ENCODE data around the gene BDNF. TPM values are rescaled to one million over a fixed set of nuclear protein-coding genes. Genes with fewer than 3 reads are reported as not detected.
"Not testable (repeated sequence)": the region's sequence is repeated elsewhere in the genome, so short reads cannot be mapped to it uniquely, and the experiment has no call there.

BDNF gene
- total RNA-seq, 1 experiment from 2014 or later: 0.66 TPM

- no peak for DNase-seq (ENCODE audit: low read depth, low spot score)
- in situ Hi-C loops (cut with HindIII; ENCODE audit: low pct_unique_long_range_greater_than_20kb, low sequenced_read_pairs): no loop called here
These were observed 54.0 kb downstream of the BDNF start for GRCh38 chr11:27646051-27646818.

- in situ Hi-C loops (cut with HindIII; ENCODE audit: low pct_unique_long_range_greater_than_20kb, low sequenced_read_pairs): no loop called here
These were observed 57.3 kb downstream of the BDNF start for GRCh38 chr11:27642954-27643353.

GRCh38 chr11:27640954-27641353 lies 59.3 kb downstream of the BDNF start:
- in situ Hi-C loops (cut with HindIII; ENCODE audit: low pct_unique_long_range_greater_than_20kb, low sequenced_read_pairs): no loop called here
- no peak for DNase-seq (ENCODE audit: low read depth, low spot score)

More at GRCh38 chr11:27642954-27643353, 57.3 kb downstream of the BDNF start:
- DNase-seq (ENCODE audit: low read depth, low spot score): no peak

DNA sequence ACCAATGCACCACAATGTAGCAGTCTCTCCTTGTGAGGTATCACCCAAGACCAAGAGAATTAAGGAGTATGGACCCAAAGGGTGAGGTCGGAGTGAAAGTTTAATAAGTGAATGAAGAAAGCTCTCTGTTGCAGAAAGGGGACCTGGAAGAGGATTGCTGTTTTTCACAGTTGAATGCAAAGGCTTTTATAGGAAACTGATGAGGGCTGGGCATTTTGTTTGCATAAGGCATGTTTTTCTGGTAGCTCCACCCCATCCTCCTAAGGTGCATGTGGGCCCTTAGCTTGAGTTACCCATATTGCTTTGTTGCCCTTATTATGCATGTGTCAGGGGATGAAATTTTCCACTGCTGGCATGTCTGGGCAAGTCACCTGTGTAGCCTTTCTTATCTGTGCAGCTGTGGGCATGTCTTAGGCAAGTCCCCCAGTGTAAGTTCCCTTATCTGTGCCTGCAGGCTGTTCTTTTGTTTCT lies 64.7 kb downstream of the BDNF start:
- in situ Hi-C loops (cut with HindIII; ENCODE audit: low pct_unique_long_range_greater_than_20kb, low sequenced_read_pairs): no loop called here

DNA sequence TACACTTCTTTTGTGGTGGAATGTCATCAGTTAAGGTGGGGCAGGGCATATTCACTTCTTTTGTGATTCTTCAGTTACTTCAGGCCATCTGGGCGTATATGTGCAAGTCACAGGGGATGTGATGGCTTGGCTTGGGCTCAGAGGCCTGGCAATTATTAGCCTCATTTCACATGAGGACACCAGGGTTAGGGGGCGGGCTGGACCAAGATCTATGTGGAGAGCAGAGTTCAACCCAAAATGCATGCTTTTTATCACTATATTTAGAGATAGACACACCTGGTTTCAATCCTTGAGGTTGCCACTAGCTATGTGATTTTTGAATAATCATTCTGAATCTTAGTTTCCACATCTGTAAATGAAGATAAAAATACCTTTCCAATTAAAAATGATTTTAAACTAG lies 65.5 kb downstream of the BDNF start:
- DNase-seq (ENCODE audit: low read depth, low spot score); in situ Hi-C loops (cut with HindIII; ENCODE audit: low pct_unique_long_range_greater_than_20kb, low sequenced_read_pairs): not testable (repeated sequence)

More for the DNA sequence above, 64.7 kb downstream of the BDNF start:
- no peak for DNase-seq (ENCODE audit: low read depth, low spot score)

- in situ Hi-C loops (cut with HindIII; ENCODE audit: low pct_unique_long_range_greater_than_20kb, low sequenced_read_pairs); DNase-seq (ENCODE audit: low read depth, low spot score): not testable (repeated sequence)
These were observed 66.0 kb downstream of the BDNF start for GRCh38 chr11:27634282-27634681.

DNA sequence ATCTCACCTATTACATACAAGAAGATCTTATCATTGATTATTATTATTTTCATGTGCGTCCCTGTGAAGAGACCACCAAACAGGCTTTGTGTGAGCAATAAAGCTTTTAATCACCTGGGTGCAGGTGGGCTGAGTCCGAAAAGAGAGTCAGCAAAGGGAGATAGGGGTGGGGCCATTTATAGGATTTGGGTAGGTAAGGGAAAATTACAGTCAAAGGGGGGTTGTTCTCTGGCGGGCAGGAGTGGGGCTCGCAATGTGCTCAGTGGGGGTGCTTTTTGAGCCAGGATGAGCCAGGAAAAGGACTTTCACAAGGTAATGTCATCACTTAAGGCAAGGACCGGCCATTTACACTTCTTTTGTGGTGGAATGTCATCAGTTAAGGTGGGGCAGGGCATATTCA lies 71.2 kb downstream of the BDNF start:
- in situ Hi-C loops (cut with HindIII; ENCODE audit: low pct_unique_long_range_greater_than_20kb, low sequenced_read_pairs); DNase-seq (ENCODE audit: low read depth, low spot score): not testable (repeated sequence)

DNA sequence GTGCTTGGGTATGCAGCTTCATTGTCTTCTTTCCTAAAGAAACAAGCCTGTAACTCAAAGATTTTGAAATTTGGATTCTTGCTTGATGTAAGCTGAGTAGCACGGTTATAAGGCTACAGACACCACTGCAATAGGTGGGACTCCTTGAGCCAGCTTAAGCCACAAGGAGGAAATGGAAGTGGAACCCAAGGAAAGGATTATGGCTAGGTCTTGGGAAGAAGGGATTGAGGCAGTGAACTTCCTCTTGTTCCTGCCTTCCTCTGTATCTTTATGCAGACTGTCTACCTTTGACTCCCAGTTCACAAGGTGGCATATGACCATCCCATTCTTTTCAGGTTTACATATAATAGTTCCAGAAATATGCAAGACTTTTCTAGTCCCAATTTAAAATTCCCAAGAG lies 72.3 kb downstream of the BDNF start:
- in situ Hi-C loops (cut with HindIII; ENCODE audit: low pct_unique_long_range_greater_than_20kb, low sequenced_read_pairs): no loop called here

DNA sequence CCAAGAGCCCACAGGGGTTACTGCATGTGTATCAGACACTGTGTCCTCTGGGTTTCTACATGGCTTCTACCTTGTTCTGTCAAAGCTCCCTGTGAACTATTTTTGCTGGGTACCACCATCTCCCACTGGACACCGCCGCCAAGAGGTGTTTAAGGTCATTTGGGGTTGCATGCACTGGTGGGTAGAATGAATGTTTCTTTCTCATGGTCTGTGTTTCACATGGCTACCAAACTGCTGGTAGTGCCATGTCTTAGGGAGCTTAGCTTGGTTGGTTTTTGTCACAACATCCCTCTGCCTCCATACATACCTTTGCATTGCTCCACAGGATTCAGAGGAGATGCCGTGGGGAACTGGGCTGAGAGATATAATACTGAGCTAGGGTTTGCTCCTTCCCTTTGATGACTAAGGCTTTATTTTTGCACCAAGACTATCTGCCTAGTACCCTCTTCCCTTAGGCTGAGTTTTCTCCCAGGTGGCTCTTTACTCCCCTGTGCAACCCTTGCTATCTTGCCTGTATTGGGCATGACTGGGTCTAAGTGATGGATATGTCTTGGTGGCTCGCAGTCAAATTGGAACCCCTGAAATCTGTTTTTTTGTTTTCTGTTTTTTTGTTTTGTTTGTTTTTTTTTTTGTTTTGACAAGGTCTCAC lies 73.2 kb downstream of the BDNF start:
- DNase-seq (ENCODE audit: low read depth, low spot score): no peak
- in situ Hi-C loops (cut with HindIII; ENCODE audit: low pct_unique_long_range_greater_than_20kb, low sequenced_read_pairs): no loop called here

More for the DNA sequence above, 72.3 kb downstream of the BDNF start:
- no peak for DNase-seq (ENCODE audit: low read depth, low spot score)

DNA sequence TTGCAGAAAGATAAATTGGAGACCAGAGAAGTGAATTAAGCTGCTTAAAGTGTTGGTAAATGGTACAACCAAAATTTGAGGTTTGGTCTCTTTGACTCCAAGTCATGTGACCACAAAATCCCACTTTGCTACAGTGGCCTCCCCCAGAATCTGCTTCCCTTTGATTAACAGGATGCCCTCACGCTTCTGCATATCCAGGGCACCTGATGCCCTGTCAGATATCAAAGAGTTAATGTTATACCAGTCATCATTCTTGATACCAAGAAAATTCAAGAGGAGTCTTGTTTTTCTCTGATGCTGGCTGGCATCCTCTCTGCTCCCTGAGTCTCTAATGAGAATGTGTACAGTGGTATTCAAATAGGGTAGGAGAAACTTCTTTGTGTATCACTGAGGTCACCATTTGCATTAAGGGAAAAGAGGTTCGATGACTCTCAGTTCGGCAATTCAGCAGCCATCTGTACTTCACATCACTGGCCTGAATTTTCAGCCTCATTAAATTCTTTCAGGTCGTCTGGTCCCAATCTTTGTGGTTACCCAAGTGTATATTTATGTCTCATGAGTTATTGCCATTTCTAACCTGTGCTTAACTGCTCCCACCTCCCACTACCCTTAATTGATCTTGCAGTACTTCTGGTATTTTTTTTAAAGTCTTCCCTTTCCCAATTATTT lies 73.9 kb downstream of the BDNF start:
- DNase-seq (ENCODE audit: low read depth, low spot score): no peak
- in situ Hi-C loops (cut with HindIII; ENCODE audit: low pct_unique_long_range_greater_than_20kb, low sequenced_read_pairs): no loop called here

GRCh38 chr11:27625347-27625912 lies 74.8 kb downstream of the BDNF start:
- in situ Hi-C loops (cut with HindIII; ENCODE audit: low pct_unique_long_range_greater_than_20kb, low sequenced_read_pairs): no loop called here
- DNase-seq (ENCODE audit: low read depth, low spot score): no peak

GRCh38 chr11:27623945-27624523 lies 76.2 kb downstream of the BDNF start:
- no peak for DNase-seq (ENCODE audit: low read depth, low spot score)
- in situ Hi-C loops (cut with HindIII; ENCODE audit: low pct_unique_long_range_greater_than_20kb, low sequenced_read_pairs): no loop called here

- DNase-seq (ENCODE audit: low read depth, low spot score): no peak
- in situ Hi-C loops (cut with HindIII; ENCODE audit: low pct_unique_long_range_greater_than_20kb, low sequenced_read_pairs): no loop called here
These were observed 77.5 kb downstream of the BDNF start for GRCh38 chr11:27622541-27623300.

DNA sequence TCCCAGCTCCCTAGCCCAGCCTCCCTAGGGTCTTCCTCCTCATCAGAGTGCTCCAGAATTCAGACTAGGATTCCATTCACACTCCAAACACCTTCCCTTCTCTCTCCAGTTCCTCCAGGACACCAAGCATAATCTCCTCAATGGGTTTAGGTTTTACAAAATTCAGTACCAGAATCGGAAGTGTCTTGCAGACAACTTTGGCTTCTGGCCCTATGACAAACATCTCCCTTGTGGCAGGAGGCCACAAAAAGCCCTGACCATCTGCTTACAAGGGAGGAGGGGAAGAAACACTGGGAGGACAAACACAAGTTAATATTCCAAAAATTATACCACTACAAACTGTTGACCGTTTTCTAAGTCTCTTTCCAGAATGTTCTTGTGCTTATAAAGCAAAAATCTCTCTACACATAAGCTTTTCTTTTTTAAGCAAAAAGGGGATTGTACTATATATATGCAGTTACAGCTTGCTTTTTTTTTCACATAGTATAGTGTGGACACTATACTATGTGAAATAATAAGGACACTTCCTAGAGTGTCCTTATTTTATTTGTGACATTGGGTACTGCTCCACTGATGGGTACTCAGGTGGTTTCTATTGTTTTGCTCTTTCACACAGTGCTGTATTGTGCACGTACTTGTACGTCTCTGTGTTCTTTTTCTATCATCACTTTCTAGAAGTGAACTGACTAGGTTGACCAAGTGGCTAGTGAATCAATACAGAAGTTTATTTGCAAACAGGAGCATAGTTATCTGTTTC lies 78.7 kb downstream of the BDNF start:
- no peak for DNase-seq (ENCODE audit: low read depth, low spot score)
- in situ Hi-C loops (cut with HindIII; ENCODE audit: low pct_unique_long_range_greater_than_20kb, low sequenced_read_pairs): no loop called here

DNA sequence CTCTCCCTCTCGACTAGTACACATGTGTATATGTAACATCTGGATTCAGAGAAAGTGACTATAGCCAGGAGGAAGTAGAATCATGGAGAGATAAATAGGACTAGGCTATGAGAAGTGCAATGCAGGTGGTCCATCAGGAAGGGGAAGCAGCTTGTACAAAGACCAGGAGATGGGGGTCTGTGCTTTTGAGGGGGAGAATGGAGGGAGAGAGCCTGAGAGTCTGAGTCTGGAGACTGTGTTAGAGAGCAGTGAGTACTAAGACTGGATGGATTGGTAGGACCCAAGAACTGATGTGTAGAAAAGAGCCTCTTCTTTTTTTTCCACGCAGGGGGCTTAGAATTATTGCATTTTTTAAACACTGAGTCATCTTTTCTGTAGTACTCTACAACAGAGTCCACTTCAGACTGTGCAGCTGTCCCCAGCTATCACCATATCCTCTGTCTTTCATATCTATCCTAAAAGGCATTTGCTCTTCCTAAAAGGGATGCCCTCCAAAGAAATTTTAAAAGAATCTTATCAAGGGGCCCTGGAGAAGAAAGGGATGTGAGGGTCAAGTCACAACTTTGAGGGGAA lies 80.4 kb downstream of the BDNF start:
- DNase-seq (ENCODE audit: low read depth, low spot score): no peak

DNA sequence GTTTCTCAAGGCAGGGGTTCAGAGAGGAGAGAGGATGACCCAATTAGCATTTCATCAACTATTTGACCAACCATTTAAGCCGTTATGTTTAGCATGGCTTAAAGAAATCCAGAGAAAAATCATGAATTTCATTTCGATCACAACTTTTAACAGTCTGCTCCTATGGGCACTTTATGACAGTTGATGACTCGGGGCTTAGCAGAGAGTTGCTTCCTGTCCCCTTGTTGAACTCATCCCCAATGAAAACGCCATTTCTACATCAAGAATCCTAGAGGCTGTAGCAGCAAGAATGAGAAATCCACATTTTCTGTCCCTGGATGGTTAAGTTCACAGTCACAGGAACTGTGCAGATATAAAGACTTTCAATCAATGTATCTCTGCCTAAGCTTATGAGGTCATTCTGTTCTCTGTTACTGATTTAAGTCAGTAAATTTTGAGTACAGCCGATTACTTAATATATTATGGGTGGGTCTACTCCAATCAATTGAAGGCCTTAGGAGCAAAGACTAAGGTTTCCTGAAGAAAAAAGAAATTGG lies 81.1 kb downstream of the BDNF start:
- DNase-seq (ENCODE audit: low read depth, low spot score): no peak
- in situ Hi-C loops (cut with HindIII; ENCODE audit: low pct_unique_long_range_greater_than_20kb, low sequenced_read_pairs): no loop called here

More for the DNA sequence above, 80.4 kb downstream of the BDNF start:
- in situ Hi-C loops (cut with HindIII; ENCODE audit: low pct_unique_long_range_greater_than_20kb, low sequenced_read_pairs): no loop called here
